Esophagus squamous epithelium (tissue), 4 donors: ENCODE results near the gene FOXL3.

Source experiments
- POLR2A ChIP-seq, 4 donors: fragments of 450-650 bp; IDR thresholded peaks; one replicate each; pipeline ENCODE4 v1.6.1; 2017; ENCODE audit warnings: antibody characterized with exemption in 4 of 4, mild to moderate bottlenecking in 4 of 4, moderate library complexity in 3 of 4
- TF ChIP-seq, protein P1 (sequence below), 6 experiments: fragments of 450-650 bp in 4 of 6; fragments of 200-600 bp in 2 of 6; sonication (generic) in 2 of 6; IDR thresholded peaks; one replicate each; pipeline ENCODE4 v1.5.1; 2016 to 2019; ENCODE audit warnings: antibody characterized with exemption in 6 of 6, mild to moderate bottlenecking in 4 of 6, moderate library complexity in 4 of 6

DNA sequence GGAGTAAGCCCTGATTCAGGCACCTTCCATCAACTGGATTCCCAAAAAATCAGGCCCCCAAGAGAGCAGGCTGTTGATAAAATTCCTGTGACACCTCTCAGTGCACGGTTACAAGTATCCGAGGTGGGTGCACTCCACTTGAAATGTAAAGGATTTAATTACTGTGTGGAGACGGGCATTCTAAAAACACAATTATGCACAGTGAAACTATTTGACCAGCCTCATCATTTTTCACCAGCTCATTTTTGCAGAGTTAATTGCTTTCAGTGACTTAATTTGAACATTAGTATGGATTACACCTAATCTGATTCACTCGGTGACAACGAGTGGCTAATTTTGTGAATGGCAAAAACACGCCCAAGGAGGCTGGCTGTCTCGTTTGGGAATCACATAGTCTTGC, 2.3 kb downstream of the FOXL3 start:
- no peak for TF ChIP-seq POLR2A (IDR thresholded peaks at IDR 0.05)
- TF ChIP-seq, protein P1, sequence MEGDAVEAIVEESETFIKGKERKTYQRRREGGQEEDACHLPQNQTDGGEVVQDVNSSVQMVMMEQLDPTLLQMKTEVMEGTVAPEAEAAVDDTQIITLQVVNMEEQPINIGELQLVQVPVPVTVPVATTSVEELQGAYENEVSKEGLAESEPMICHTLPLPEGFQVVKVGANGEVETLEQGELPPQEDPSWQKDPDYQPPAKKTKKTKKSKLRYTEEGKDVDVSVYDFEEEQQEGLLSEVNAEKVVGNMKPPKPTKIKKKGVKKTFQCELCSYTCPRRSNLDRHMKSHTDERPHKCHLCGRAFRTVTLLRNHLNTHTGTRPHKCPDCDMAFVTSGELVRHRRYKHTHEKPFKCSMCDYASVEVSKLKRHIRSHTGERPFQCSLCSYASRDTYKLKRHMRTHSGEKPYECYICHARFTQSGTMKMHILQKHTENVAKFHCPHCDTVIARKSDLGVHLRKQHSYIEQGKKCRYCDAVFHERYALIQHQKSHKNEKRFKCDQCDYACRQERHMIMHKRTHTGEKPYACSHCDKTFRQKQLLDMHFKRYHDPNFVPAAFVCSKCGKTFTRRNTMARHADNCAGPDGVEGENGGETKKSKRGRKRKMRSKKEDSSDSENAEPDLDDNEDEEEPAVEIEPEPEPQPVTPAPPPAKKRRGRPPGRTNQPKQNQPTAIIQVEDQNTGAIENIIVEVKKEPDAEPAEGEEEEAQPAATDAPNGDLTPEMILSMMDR (IDR thresholded peaks at IDR 0.05): no peak
